HEK293 (cell line): Measurements from ENCODE around the gene PACSIN2.

Experiments
- CTCF ChIA-PET: fragments of 350-600 bp; formaldehyde crosslinking; extraction: SDS; loops from one replicate; lab custom pipeline; 2021; ENCODE audit warnings: antibody characterized with exemption; lab: Yijun Ruan, JAX
- POLR2A ChIA-PET: fragments of 300-600 bp; formaldehyde crosslinking; extraction: SDS; loops from one replicate; lab custom pipeline; 2020; ENCODE audit warnings: antibody characterized with exemption, inconsistent platforms; lab: Yijun Ruan, JAX
- H3K27ac ChIP-seq: fragments of 200-500 bp; sonication (Bioruptor generic); 2 replicates; pipeline ENCODE4 v1.5.1; 2014; ENCODE audit warnings: low read depth, low read length, control low read depth, inconsistent platforms; ENCODE audit errors: extremely low read depth
- H3K36me3 ChIP-seq, 2 experiments: fragments of 200-500 bp in 1 of 2; sonication (Bioruptor generic) in 1 of 2; 1 replicate in 1 of 2; 2 replicates in 1 of 2; pipeline ENCODE4 v1.5.1; 2014 to 2017; ENCODE audit warnings: inconsistent platforms in 2 of 2, low read length in 2 of 2; ENCODE audit not compliant: control insufficient read depth in 2 of 2, insufficient read depth in 1 of 2
- H3K4me1 ChIP-seq: fragments of 200-500 bp; sonication (Bioruptor generic); 2 replicates; pipeline ENCODE4 v1.5.1; 2014; ENCODE audit warnings: mild to moderate bottlenecking, low read length, inconsistent platforms; ENCODE audit not compliant: control insufficient read depth, insufficient read depth
- H3K4me3 ChIP-seq: 2 replicates; pipeline ENCODE4 v1.5.1; 2011; ENCODE audit warnings: low read depth, mild to moderate bottlenecking, control low read depth, low read length, moderate library complexity
- H3K9me3 ChIP-seq: fragments of 200-500 bp; sonication (Bioruptor generic); 2 replicates; pipeline ENCODE4 v1.5.1; 2014; ENCODE audit warnings: low read depth, low read length, inconsistent platforms; ENCODE audit not compliant: control insufficient read depth, insufficient read depth
- HOXC10 ChIP-seq: sonication (generic); formaldehyde crosslinking; IDR thresholded peaks from 2 replicates; pipeline ENCODE4 v1.8.1; 2023; ENCODE audit warnings: mild to moderate bottlenecking, missing genetic modification reagents
- REPIN1 ChIP-seq: fragments of 450-650 bp; formaldehyde crosslinking; IDR thresholded peaks from 2 replicates; pipeline ENCODE4 v1.5.1; 2017; ENCODE audit warnings: missing biosample characterization, missing genetic modification characterization, low read depth
- SCRT1 ChIP-seq: fragments of 450-650 bp; formaldehyde crosslinking; IDR thresholded peaks from 2 replicates; pipeline ENCODE4 v1.5.1; 2016; ENCODE audit warnings: missing biosample characterization, missing genetic modification characterization, borderline replicate concordance
- YY1 ChIP-seq: fragments of 450-650 bp; formaldehyde crosslinking; IDR thresholded peaks from 2 replicates; pipeline ENCODE4 v1.5.1; 2018; ENCODE audit warnings: missing biosample characterization, missing genetic modification characterization
- ZBTB48 ChIP-seq: fragments of 450-650 bp; formaldehyde crosslinking; IDR thresholded peaks from 2 replicates; pipeline ENCODE4 v1.5.1; 2016; ENCODE audit warnings: missing biosample characterization, missing genetic modification characterization
- ZNF114 ChIP-seq: fragments of 450-650 bp; formaldehyde crosslinking; IDR thresholded peaks from 2 replicates; pipeline ENCODE4 v1.5.0; 2017; ENCODE audit warnings: missing biosample characterization, missing genetic modification characterization
- ZNF121 ChIP-seq: fragments of 450-650 bp; formaldehyde crosslinking; IDR thresholded peaks from 2 replicates; pipeline ENCODE4 v1.5.1; 2016; ENCODE audit warnings: missing biosample characterization, missing genetic modification characterization
- ZNF132 ChIP-seq: fragments of 450-650 bp; formaldehyde crosslinking; IDR thresholded peaks from 2 replicates; pipeline ENCODE4 v1.5.1; 2017; ENCODE audit warnings: missing biosample characterization, missing genetic modification characterization, borderline replicate concordance
- ZNF138 ChIP-seq: fragments of 450-650 bp; formaldehyde crosslinking; IDR thresholded peaks from 2 replicates; pipeline ENCODE4 v1.5.1; 2016; ENCODE audit warnings: missing biosample characterization, missing genetic modification characterization, borderline replicate concordance
- ZNF157 ChIP-seq: fragments of 450-650 bp; formaldehyde crosslinking; IDR thresholded peaks from 2 replicates; pipeline ENCODE4 v1.5.1; 2016; ENCODE audit warnings: missing biosample characterization, missing genetic modification characterization
- ZNF169 ChIP-seq: fragments of 450-650 bp; formaldehyde crosslinking; IDR thresholded peaks from 2 replicates; pipeline ENCODE4 v1.5.1; 2016; ENCODE audit warnings: missing biosample characterization, missing genetic modification characterization
- ZNF184 ChIP-seq: fragments of 450-650 bp; IDR thresholded peaks from 2 replicates; pipeline ENCODE4 v1.5.1; 2018; ENCODE audit warnings: missing biosample characterization, mild to moderate bottlenecking, missing genetic modification characterization
- ZNF280C ChIP-seq: fragments of 450-650 bp; formaldehyde crosslinking; IDR thresholded peaks from 2 replicates; pipeline ENCODE4 v1.5.1; 2016; ENCODE audit warnings: missing biosample characterization, missing genetic modification characterization
- ZNF302 ChIP-seq: fragments of 450-650 bp; formaldehyde crosslinking; IDR thresholded peaks from 2 replicates; pipeline ENCODE4 v1.5.1; 2016; ENCODE audit warnings: missing biosample characterization, missing genetic modification characterization, low read depth
- ZNF404 ChIP-seq: fragments of 450-650 bp; formaldehyde crosslinking; IDR thresholded peaks from 2 replicates; pipeline ENCODE4 v1.5.1; 2017; ENCODE audit warnings: missing biosample characterization, missing genetic modification characterization
- ZNF510 ChIP-seq: fragments of 450-650 bp; formaldehyde crosslinking; IDR thresholded peaks from 2 replicates; pipeline ENCODE4 v1.5.1; 2018; ENCODE audit warnings: mild to moderate bottlenecking, missing genetic modification characterization, missing biosample characterization; ENCODE audit not compliant: insufficient replicate concordance
- ZNF514 ChIP-seq: fragments of 450-650 bp; formaldehyde crosslinking; IDR thresholded peaks from 2 replicates; pipeline ENCODE4 v1.5.1; 2016; ENCODE audit warnings: missing biosample characterization, missing genetic modification characterization
- ZNF558 ChIP-seq: fragments of 450-650 bp; formaldehyde crosslinking; IDR thresholded peaks from 2 replicates; pipeline ENCODE4 v1.5.1; 2016; ENCODE audit warnings: missing biosample characterization, missing genetic modification characterization
- ZNF561 ChIP-seq: fragments of 450-650 bp; IDR thresholded peaks from 2 replicates; pipeline ENCODE4 v1.5.1; 2018; ENCODE audit warnings: missing biosample characterization, missing genetic modification characterization, borderline replicate concordance
- ZNF610 ChIP-seq: fragments of 450-650 bp; formaldehyde crosslinking; IDR thresholded peaks from 2 replicates; pipeline ENCODE4 v1.5.1; 2016; ENCODE audit warnings: missing biosample characterization, missing genetic modification characterization, borderline replicate concordance
- ZNF830 ChIP-seq: fragments of 450-650 bp; IDR thresholded peaks from 2 replicates; pipeline ENCODE4 v1.5.0; 2018; ENCODE audit warnings: missing biosample characterization, missing genetic modification characterization, low read depth, mild to moderate bottlenecking, moderate library complexity
- ZSCAN30 ChIP-seq: fragments of 450-650 bp; IDR thresholded peaks from 2 replicates; pipeline ENCODE4 v1.5.1; 2018; ENCODE audit warnings: missing biosample characterization, mild to moderate bottlenecking, missing genetic modification characterization, moderate library complexity
- TF ChIP-seq, protein P1 (sequence below): fragments of 450-650 bp; formaldehyde crosslinking; IDR thresholded peaks from 2 replicates; pipeline ENCODE4 v1.5.0; 2017; ENCODE audit warnings: missing biosample characterization, missing genetic modification characterization, borderline replicate concordance
- TF ChIP-seq, protein P2 (sequence below): fragments of 450-650 bp; formaldehyde crosslinking; IDR thresholded peaks from 2 replicates; pipeline ENCODE4 v1.5.1; 2016; ENCODE audit warnings: missing biosample characterization, missing genetic modification characterization, low read depth

PACSIN2 gene

DNA sequence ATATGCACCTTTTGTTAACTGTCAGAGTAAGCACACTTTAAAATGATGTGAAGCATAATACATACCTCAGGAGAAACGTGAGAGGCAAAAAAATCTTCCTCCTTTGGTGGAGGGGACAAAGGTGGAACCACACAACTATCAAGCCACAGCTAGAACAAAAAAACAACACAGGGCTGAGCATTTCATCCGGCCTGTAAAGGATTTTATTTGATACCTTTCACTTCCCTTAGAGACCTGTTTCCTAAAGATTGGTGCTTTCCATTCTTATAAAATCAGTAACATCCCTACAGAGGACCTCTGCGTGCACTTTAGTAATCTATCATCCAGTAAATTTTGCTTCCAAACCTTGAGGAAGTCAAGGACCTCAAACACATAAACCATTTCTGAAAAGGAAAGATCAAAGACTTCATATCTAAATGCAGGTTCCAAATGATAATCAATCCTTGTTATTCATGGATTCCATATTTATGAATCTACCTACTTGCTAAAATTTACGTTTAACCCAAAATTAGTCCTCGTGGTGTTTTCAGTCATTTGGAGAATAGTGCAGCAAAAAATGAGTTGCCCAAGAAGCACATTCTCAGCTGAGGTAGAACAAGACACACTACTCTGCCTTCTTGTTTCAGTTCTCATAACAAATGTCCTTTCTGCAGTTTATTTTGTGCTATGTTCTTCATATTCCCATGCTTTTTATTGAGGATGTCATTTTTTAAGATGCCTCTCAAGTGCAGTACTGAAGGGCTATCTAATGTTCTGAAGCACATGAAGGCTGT, 180.6 kb downstream of the PACSIN2 start (continued):
- TF ChIP-seq, protein P1, sequence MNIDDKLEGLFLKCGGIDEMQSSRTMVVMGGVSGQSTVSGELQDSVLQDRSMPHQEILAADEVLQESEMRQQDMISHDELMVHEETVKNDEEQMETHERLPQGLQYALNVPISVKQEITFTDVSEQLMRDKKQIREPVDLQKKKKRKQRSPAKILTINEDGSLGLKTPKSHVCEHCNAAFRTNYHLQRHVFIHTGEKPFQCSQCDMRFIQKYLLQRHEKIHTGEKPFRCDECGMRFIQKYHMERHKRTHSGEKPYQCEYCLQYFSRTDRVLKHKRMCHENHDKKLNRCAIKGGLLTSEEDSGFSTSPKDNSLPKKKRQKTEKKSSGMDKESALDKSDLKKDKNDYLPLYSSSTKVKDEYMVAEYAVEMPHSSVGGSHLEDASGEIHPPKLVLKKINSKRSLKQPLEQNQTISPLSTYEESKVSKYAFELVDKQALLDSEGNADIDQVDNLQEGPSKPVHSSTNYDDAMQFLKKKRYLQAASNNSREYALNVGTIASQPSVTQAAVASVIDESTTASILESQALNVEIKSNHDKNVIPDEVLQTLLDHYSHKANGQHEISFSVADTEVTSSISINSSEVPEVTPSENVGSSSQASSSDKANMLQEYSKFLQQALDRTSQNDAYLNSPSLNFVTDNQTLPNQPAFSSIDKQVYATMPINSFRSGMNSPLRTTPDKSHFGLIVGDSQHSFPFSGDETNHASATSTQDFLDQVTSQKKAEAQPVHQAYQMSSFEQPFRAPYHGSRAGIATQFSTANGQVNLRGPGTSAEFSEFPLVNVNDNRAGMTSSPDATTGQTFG (tag by site-specific recombination) = no peak
- TF ChIP-seq ZNF138 (tag by site-specific recombination) = no peak
- no peak for TF ChIP-seq YY1

DNA sequence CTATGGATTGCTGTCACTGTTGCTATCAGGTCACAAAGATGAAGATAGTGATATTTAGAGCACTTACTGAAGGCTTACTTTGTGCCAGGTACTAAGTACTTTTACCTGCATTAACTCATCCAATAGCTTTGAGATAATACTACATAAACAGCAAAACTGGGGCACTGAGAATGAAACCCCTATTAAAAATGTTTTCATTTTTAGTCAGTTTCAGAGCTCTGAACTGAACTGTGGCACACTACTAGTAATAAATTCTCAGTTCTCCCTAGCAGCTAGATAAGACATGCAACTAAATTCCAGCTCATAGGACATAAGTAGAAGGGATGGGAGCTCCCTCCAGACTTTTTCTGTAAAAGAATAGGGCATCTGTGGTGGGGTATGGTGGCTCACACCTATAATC, 181.8 kb downstream of the PACSIN2 start:
- TF ChIP-seq YY1 (no peak), ZNF114 (tag by site-specific recombination) (no peak), ZNF514 (tag by site-specific recombination) (no peak), ZNF558 (tag by site-specific recombination) (no peak), ZBTB48 (no peak), ZNF510 (tag by site-specific recombination) (no peak), ZNF169 (tag by site-specific recombination) (no peak), ZNF610 (no peak), ZSCAN30 (tag by site-specific recombination) (no peak), ZNF157 (no peak), ZNF404 (tag by site-specific recombination) (no peak), ZNF184 (no peak), HOXC10 (CRISPR knock-in tag) (no peak)
- H3K9me3 ChIP-seq = no peaks in the 10 kb centered on the region
- no peaks in the 10 kb centered on the region for H3K4me1 ChIP-seq
- H3K27ac ChIP-seq = no peak overlapping the region
- ChIA-PET CTCF (interaction anchor here (0.5 to 1.8 kb wide), 5 partner anchors 10 to 227 kb away, joined by 3 to 4 read pairs (median 3); no protein-coding TSS in a partner anchor), POLR2A (interaction anchor here (0.6 kb wide), 1 partner anchor 175 kb away, joined by 4 read pairs; no protein-coding TSS in a partner anchor)
- no peak overlapping the region for H3K4me3 ChIP-seq
- H3K36me3 ChIP-seq = peaks cover 49 to 86% of the 10 kb centered on the region in 2 experiments

DNA sequence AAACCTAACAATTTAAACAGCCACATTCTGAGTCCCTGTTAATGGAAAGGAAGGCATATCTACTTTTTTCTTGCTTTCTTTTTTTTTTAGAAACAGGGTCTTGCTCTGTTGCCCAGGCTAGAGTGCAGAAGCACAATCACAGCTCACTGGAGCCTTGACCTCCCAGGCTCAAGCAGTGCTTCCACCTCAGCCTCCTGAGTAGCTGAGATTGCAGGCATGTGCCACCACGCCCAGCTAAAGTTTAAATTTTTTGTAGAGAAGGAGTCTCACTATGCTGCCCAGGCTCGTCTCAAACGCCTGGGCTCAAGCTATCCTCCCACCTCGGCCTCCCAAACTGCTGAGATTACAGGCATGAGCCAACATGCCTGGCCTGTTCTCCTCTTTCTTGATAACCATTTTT, 183.2 kb downstream of the PACSIN2 start:
- CTCF ChIA-PET = interaction anchor here (0.6 to 1.3 kb wide), 2 partner anchors 9 to 11 kb away, joined by 5 to 6 read pairs; no protein-coding TSS in a partner anchor

GRCh38 chr22:42830161-42830560, 184.8 kb downstream of the PACSIN2 start:
- CTCF ChIA-PET = interaction anchor here (0.5 to 1.0 kb wide), 2 partner anchors 10 to 328 kb away, joined by 3 to 7 read pairs; no protein-coding TSS in a partner anchor
- Histone ChIP-seq H3K9me3 (no peaks in the 10 kb centered on the region), H3K27ac (no peak overlapping the region), H3K4me3 (no peak overlapping the region), H3K4me1 (no peaks in the 10 kb centered on the region), H3K36me3 (peaks cover 52 to 86% of the 10 kb centered on the region in 2 experiments)
- POLR2A ChIA-PET = no interaction called here
- TF ChIP-seq, protein P2, sequence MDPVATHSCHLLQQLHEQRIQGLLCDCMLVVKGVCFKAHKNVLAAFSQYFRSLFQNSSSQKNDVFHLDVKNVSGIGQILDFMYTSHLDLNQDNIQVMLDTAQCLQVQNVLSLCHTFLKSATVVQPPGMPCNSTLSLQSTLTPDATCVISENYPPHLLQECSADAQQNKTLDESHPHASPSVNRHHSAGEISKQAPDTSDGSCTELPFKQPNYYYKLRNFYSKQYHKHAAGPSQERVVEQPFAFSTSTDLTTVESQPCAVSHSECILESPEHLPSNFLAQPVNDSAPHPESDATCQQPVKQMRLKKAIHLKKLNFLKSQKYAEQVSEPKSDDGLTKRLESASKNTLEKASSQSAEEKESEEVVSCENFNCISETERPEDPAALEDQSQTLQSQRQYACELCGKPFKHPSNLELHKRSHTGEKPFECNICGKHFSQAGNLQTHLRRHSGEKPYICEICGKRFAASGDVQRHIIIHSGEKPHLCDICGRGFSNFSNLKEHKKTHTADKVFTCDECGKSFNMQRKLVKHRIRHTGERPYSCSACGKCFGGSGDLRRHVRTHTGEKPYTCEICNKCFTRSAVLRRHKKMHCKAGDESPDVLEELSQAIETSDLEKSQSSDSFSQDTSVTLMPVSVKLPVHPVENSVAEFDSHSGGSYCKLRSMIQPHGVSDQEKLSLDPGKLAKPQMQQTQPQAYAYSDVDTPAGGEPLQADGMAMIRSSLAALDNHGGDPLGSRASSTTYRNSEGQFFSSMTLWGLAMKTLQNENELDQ (tag by site-specific recombination) = no peak
- TF ChIP-seq ZNF561 = no peak
- TF ChIP-seq ZNF280C (tag by site-specific recombination) = no peak
- TF ChIP-seq ZNF132 (tag by site-specific recombination) = no peak
- TF ChIP-seq REPIN1 (tag by site-specific recombination) = no peak
- TF ChIP-seq ZNF302 = no peak
- TF ChIP-seq ZNF830 (tag by site-specific recombination) = no peak

More for the DNA sequence above, 183.2 kb downstream of the PACSIN2 start:
- TF ChIP-seq ZNF121 (peak; percentile 83), SCRT1 (tag by site-specific recombination) (no peak)
- Histone ChIP-seq H3K4me1 (no peaks in the 10 kb centered on the region), H3K9me3 (no peaks in the 10 kb centered on the region), H3K27ac (no peak overlapping the region), H3K4me3 (no peak overlapping the region), H3K36me3 (peaks cover 52 to 89% of the 10 kb centered on the region in 2 experiments)
- POLR2A ChIA-PET = interaction anchor here (1.2 kb wide), 1 partner anchor 20 kb away, joined by 8 read pairs; no protein-coding TSS in a partner anchor
